ENCODE data around the gene TNRC6A.
A peak's percentile ranks its signal among the peaks of the same experiment; 100 is the strongest.
"Not testable (repeated sequence)": the region's sequence is repeated elsewhere in the genome, so short reads cannot be mapped to it uniquely, and the experiment has no call there.

Gene TNRC6A

GRCh38 chr16:24846548-24847357, 117.3 kb downstream of the TNRC6A start:
- no peak for DNase-seq

- no peak for DNase-seq
These were observed 117.9 kb downstream of the TNRC6A start for GRCh38 chr16:24847358-24847664.

DNA sequence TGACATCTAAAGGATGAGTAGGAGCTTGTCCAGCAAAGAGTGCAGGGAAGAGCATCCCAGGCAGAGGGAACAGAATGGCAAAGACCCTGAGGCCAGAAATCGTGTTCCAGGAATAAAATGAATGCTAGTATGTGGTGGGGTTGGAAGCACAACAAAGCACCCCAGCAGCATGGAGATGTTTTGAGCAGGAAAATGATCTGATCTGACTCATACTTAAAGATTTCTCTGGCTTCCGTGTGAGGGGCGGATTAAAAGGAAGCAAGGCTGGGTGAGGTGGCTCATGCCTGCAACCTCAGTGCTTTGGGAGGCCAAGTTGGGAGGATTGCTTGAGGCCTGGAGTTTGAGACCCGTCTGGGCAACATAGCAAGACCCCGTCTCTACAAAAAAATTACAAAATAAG, 118.6 kb downstream of the TNRC6A start:
- DNase-seq: no peak

GRCh38 chr16:24849641-24850040, 120.2 kb downstream of the TNRC6A start:
- no peak for DNase-seq

DNA sequence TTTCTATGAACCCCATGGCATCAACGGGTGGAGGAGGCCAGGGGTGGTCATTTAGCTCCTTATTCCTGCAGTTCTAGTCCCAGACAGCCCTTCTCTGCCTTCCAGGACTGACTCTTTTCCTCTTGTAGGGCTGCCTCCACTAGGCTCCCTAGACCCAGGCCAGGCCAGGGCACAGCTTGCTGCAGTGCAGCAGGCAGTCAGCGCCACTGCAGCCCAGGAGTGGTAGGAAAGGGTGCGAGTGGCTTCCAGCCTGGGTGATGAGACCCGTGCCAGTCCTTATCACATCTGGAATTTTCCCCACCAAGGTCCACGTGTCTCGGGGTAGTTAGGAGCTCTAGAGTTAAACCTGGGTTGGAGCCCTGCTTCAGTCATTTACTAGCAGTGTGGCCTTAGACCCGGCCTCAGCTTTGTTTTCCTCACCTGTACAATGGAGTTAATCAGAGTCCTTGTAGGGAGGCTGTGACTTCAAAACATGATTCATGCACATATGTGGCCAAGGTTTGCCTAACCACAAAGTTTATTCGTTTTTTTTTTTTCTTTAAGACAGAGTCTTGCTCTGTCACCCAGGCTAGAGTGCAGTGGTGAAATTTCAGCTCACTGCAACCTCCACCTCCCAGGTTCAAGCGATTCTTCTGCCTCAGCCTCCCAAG, 121.0 kb downstream of the TNRC6A start:
- DNase-seq: no peak

DNA sequence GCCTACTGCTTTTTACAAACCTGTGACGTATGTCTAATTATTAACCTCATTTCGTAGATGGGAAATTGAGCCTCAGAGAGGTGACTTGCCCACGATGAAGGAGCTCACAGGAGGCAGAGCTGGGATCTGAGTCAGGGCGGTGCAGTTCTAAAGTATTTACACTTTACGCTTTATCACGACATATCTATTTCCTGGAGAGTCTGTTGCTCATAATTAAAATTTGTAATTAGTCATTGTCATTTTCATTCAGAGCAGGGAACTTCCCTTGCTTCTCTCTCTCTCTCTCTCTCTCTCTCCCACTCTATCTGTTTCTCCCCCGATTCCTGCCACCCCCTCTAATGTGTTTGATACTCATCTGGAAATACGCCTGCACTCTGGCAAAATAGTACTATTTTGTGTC, 122.2 kb downstream of the TNRC6A start:
- no peak for DNase-seq

- DNase-seq: no peak
These were observed 122.8 kb downstream of the TNRC6A start for GRCh38 chr16:24852281-24852721.

DNA sequence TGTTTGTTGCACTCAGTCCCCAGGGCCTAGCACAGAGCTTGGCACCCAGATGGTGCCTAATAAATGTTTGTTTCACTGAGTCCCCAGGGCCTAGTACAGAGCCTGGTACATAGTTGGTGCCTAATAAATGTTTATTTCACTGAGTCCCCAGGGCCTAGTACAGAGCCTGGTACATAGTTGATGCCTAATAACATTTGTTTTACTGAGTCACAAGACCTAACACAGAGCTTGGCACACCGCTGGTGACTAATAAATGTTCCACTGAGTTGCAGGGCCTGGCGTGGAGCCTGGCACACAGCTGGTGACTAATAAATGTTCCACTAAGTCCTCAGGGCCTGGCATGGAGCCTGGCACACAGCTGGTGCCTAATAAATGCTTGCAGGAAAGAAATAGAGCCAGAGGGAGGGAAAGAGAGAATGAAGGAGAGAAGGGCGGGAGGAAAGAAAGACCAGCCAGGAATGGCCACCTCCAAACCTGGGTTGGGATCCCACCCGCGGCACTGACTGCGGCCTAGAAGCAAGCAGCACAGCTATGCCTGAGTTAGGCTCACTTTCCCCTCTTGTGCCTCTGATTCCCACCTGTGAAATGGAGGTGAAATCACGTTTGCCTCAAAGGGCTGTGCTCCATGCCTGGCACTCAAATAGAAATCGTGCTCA, 123.8 kb downstream of the TNRC6A start:
- DNase-seq: no peak

- DNase-seq: peak; percentile 15
These were observed 124.4 kb downstream of the TNRC6A start for GRCh38 chr16:24853830-24854229.

DNA sequence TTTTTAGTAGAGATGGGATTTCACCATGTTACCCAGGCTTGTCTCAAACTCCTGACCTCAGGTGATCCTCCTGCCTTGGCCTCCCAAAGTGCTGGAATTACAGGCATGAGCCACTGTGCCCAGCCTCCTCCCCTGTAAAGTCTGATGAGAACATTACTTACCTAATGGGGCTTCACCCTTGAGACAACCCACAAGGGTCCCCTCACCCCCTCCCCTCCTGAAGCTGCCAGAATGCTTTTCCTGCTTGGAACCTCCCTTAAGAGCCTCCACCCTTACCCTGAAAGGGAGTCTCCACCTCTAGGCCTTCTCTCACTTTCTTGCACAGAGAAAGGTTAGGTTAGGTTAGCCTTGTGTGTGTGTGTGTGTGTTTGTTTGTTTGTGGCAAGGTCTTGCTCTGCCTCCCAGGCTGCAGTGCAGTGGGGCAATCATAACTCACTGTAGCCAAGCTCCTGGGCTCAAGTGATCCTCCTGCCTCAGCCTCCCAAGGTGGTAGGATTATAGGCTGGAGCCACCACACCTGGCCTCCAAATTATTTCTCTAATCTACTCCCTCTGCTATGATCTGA, 125.2 kb downstream of the TNRC6A start:
- DNase-seq: no peak

DNA sequence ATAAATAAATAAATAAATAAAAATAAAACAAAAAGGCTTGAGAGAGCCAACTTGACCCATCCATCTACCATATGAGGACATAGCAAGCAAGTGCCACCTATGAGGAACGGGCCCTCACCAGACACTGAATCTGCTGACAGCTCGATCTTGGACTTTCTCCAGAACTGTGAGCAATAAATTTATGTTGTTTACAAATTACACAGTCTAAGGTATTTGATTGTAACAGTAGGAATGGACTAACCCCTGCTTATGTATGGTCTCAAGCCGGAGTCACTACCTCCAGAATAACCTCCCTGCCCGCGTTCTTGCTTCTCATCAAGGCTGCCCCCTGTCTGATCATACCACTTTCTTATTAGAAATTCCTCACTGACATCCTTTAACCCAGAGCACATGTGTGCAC, 126.2 kb downstream of the TNRC6A start:
- DNase-seq: no peak

DNA sequence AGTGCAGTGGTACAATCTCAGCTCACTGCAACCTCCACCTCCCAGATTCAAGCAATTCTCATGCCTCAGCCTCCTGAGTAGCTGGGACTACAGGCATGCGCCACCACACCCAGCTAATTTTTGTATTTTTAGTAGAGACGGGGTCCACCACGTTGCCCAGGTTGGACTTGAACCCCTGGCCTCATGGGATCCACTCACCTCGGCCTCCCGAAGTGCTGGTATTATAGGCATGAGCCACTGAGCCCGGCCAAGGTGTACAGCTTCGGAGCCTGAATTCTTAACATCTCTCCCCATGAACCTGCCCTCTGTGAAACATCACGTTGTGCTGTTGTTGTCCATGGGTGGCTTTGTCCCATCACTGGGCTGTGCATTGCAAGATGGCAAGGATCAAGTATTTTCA, 127.4 kb downstream of the TNRC6A start:
- DNase-seq: not testable (repeated sequence)

DNA sequence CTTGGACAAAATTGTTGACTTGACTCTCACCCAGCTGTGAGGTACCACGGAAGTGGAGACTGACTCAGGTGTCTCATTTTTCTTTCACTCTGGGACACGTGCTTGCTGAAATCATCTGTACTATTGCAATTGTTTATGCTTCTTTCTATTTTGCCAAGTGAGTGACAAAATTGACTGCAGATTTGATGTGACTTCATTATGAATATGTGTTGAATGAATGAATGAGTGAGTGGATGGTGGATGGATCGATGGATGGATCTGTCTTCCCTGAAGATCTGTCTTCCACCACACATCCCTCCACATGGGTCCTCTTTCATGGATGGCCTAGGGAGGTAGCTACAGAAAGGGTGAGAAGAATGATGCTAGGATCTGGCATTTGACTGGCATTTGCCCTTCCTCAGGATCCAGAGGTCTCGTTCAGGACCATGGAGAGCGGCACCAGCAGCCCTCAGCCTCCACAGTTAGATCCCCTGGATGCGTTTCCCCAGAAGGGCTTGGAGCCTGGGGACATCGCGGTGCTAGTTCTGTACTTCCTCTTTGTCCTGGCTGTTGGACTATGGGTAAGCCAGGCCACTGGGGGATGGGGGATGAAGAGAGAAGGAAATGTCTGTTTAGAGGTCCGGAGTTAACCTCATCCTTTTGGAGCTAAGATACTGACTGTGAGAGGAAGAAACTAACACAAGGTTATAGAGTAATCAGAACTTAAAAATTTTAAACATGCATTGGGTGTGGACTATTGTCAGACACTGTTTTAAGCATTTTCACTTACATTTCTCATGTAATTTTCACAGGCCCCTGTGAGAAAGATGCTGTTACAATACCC, 129.0 kb downstream of the TNRC6A start:
- no peak for DNase-seq

- no peak for DNase-seq
These were observed 132.0 kb downstream of the TNRC6A start for GRCh38 chr16:24861461-24861860.

DNA sequence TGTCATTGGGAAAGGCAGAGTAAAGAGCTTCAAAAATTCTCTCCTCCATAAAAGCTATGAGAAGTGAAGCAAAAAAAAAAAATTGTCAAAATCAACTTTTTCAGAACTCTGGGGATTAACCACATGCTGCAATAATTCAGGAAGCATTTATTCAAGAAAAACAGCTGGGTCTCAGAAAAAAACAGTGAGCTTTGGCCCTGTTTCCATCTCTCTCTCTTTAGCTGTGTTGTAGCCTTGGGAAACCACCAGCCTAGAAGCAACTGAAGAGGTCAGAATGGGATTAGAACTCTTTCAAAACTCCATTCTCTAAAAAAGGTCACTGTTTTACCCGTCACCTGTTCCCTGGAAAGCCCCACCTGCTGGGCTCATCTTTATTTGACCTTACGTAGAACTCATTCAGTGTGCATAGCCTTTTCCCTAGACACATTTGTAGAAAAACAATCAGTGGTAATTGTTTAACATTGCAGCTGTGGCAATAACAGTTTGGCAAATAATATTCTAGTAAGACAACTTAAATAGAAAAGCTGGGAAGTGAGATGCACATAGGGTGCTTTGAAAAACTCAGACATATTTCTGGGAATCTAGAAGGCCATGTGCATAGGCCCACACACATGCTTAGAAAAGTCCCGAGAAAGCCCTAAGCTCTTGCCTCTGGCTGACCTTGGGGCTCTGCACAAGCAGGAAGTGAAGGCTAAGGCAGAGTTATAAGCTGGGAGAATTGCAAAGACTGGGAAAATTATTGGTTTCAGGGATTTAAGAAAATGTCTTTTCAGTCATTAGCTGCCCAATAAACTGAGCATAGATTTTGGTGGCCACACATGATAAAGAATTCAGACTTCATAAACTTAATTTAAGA, 134.4 kb downstream of the TNRC6A start:
- DNase-seq: no peak

GRCh38 chr16:24869033-24869432, 139.6 kb downstream of the TNRC6A start:
- DNase-seq: no peak

- no peak for DNase-seq
These were observed 142.4 kb downstream of the TNRC6A start for GRCh38 chr16:24871891-24872290.

DNA sequence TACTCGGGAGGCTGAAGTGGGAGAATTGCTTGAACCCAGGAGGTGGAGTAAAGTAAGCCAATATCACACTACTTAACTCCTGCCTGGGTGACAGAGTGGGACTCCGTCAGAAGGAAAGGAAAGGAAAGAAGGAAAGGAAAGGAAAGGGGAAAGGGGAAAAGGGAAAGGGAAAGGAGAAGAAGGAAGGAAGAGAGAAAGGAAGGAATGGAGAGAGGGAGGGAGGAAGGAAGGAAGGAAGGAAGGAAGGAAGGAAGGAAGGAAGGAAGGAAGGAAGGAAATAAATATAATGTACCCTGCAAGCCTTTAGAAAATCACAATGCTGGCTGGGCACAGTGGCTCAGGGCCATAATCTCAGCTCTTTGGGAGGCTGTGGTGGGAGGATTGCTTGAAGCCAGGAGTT, 143.6 kb downstream of the TNRC6A start:
- DNase-seq: no peak

DNA sequence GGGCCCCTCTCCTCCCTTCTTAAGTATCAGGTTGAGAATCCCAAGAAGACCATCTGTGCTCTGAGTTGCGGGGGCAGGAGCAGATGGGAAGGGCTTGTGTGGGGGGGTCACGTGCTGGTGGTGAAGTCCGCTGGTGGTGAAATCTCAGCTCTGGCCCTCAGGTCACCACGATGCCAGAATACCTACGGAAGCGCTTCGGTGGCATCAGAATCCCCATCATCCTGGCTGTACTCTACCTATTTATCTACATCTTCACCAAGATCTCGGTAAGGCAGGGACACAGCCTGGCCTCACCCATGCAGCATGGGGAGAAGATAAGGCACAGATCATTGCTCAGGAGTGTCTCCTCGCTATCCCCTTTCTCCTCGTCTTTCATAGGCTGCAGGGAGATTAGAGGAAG, 146.0 kb downstream of the TNRC6A start:
- no peak for DNase-seq

Measured in COR-L47 (cell line).